DOHH2 (cell line): ENCODE measurements around the gene BRINP3.

Source experiments
- H3F3A ChIP-seq: fragments of 200-600 bp; sonication (generic), shearing (Covaris generic); 2 replicates; pipeline ENCODE4 v1.6.0; 2016; ENCODE audit warnings: antibody characterized with exemption, mild to moderate bottlenecking; ENCODE audit not compliant: control insufficient read depth, insufficient read depth
- H3K27ac ChIP-seq: fragments of 200-600 bp; sonication (generic); 2 replicates; pipeline ENCODE4 v1.5.1; 2014; ENCODE audit warnings: low read depth, mild to moderate bottlenecking, low read length, moderate library complexity
- H3K27me3 ChIP-seq: fragments of 200-600 bp; sonication (generic); 2 replicates; pipeline ENCODE4 v1.6.1; 2014; ENCODE audit warnings: mild to moderate bottlenecking, low read length, mixed read lengths; ENCODE audit not compliant: control insufficient read depth
- H3K36me3 ChIP-seq: fragments of 200-600 bp; sonication (generic); 2 replicates; pipeline ENCODE4 v1.6.1; 2014; ENCODE audit warnings: mild to moderate bottlenecking, low read length, moderate library complexity, mixed read lengths; ENCODE audit not compliant: control insufficient read depth
- H3K4me1 ChIP-seq: fragments of 200-600 bp; sonication (generic); 2 replicates; pipeline ENCODE4 v1.6.1; 2014; ENCODE audit warnings: mild to moderate bottlenecking, low read length, mixed read lengths; ENCODE audit not compliant: control insufficient read depth
- H3K4me2 ChIP-seq: fragments of 200-600 bp; sonication (generic); 2 replicates; pipeline ENCODE4 v1.6.0; 2014; ENCODE audit warnings: mild to moderate bottlenecking, low read length, moderate library complexity
- H3K4me3 ChIP-seq: fragments of 200-600 bp; sonication (generic); 2 replicates; pipeline ENCODE4 v1.5.1; 2014; ENCODE audit warnings: mild to moderate bottlenecking, low read length, mixed read lengths
- H3K79me2 ChIP-seq: fragments of 200-600 bp; sonication (generic); 2 replicates; pipeline ENCODE4 v1.6.1; 2014; ENCODE audit warnings: mild to moderate bottlenecking, low read length, mixed read lengths; ENCODE audit not compliant: control insufficient read depth
- H3K9me2 ChIP-seq: fragments of 200-600 bp; sonication (generic); replicated peaks from 2 replicates; pipeline ENCODE4 v1.6.1; 2014; ENCODE audit warnings: mild to moderate bottlenecking, low read length, mixed read lengths; ENCODE audit not compliant: control insufficient read depth
- H3K9me3 ChIP-seq: fragments of 200-600 bp; sonication (generic); 2 replicates; pipeline ENCODE4 v1.6.1; 2014; ENCODE audit warnings: antibody characterized with exemption, low read length, mixed read lengths; ENCODE audit not compliant: control insufficient read depth, insufficient read depth
- H4K20me1 ChIP-seq: fragments of 200-600 bp; sonication (generic); 2 replicates; pipeline ENCODE4 v1.6.0; 2014; ENCODE audit warnings: low read depth, mild to moderate bottlenecking, antibody characterized with exemption, low read length, moderate library complexity; ENCODE audit not compliant: control insufficient read depth, insufficient read depth
- CTCF ChIP-seq: fragments of 200-600 bp; sonication (generic); IDR thresholded peaks from one replicate; pipeline ENCODE4 v1.5.1; 2014; ENCODE audit warnings: antibody characterized with exemption, mild to moderate bottlenecking, low read depth, low read length; ENCODE audit not compliant: poor library complexity, severe bottlenecking
- EZH2phosphoT487 ChIP-seq: fragments of 200-600 bp; sonication (generic); IDR thresholded peaks from 2 replicates; pipeline ENCODE4 v1.6.1; 2017; ENCODE audit warnings: borderline replicate concordance, mild to moderate bottlenecking, antibody characterized with exemption, low read length, moderate library complexity, mixed read lengths

The BRINP3 gene

DNA sequence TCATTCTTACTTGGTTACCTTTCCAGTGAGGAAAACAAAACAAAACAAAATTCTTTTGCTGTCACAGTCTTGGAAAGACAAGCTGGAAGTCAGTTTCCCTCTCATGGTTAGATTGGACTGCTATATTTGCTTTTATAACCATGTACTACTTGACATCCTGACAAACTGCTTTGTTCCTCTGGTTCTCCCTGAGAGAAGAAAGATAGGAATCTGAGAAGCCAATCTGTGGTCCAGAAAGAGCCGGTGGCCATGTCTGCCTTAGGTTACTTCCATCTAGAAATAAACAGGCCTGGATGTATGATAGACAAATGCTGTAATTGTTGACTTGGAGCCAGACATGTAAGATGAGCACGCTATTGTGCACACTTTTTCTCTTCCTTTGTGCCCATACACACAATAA, 330.0 kb downstream of the BRINP3 start:
- Histone ChIP-seq H3K27me3 (no peaks in the 10 kb centered on the region), H3K9me3 (no peaks in the 10 kb centered on the region), H3K9me2 (no peaks in the 10 kb centered on the region), H3K79me2 (no peaks in the 10 kb centered on the region), H3K4me2 (no peak overlapping the region), H3K4me3 (no peak overlapping the region), H3K27ac (no peak overlapping the region), H4K20me1 (no peaks in the 10 kb centered on the region), H3F3A (no peaks in the 10 kb centered on the region), H3K36me3 (no peaks in the 10 kb centered on the region), H3K4me1 (no peaks in the 10 kb centered on the region)
- TF ChIP-seq CTCF (no peak), EZH2phosphoT487 (no peak)

- H3K27me3 ChIP-seq, result no peaks in the 10 kb centered on the region
- H3K9me3 ChIP-seq, result no peaks in the 10 kb centered on the region
- H3K36me3 ChIP-seq, result no peaks in the 10 kb centered on the region
- H3K4me1 ChIP-seq, result no peaks in the 10 kb centered on the region
- no peak overlapping the region for H3K27ac ChIP-seq
- H3K9me2 ChIP-seq, result no peaks in the 10 kb centered on the region
- H3K4me2 ChIP-seq, result no peak overlapping the region
- no peak overlapping the region for H3K4me3 ChIP-seq
- TF ChIP-seq EZH2phosphoT487 (no peak), CTCF (no peak)
- H3F3A ChIP-seq, result no peaks in the 10 kb centered on the region
- no peaks in the 10 kb centered on the region for H4K20me1 ChIP-seq
- no peaks in the 10 kb centered on the region for H3K79me2 ChIP-seq
Measured at GRCh38 chr1:190144650-190145049, 333.0 kb downstream of the BRINP3 start.

DNA sequence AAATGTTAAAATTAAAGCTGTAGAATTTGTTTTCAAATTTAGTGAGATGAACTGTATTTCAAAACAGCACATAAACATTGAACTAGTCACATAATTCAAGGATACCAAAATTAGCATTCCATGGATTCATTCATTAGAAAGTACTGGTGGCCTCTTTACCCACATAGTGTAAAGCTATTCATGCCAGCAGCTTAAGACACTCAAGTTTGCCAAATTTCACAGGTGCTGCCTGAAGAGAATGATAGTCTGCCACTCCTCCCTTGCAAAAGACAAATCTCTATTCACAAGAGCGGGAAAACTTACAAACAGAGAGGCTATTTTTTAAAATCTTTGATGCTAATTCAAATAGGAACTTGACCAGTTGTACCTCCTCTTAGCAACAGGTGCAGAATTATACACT, 337.0 kb downstream of the BRINP3 start:
- H3K79me2 ChIP-seq, result no peaks in the 10 kb centered on the region
- H3K9me2 ChIP-seq, result no peaks in the 10 kb centered on the region
- H3K4me3 ChIP-seq, result no peak overlapping the region
- H3K9me3 ChIP-seq, result no peaks in the 10 kb centered on the region
- H4K20me1 ChIP-seq, result no peaks in the 10 kb centered on the region
- H3K4me1 ChIP-seq, result no peaks in the 10 kb centered on the region
- TF ChIP-seq EZH2phosphoT487 (no peak), CTCF (no peak)
- no peaks in the 10 kb centered on the region for H3F3A ChIP-seq
- no peak overlapping the region for H3K27ac ChIP-seq
- H3K27me3 ChIP-seq, result no peaks in the 10 kb centered on the region
- no peak overlapping the region for H3K4me2 ChIP-seq
- no peaks in the 10 kb centered on the region for H3K36me3 ChIP-seq

GRCh38 chr1:190138702-190139101, 339.0 kb downstream of the BRINP3 start:
- H3K4me3 ChIP-seq, result no peak overlapping the region
- no peaks in the 10 kb centered on the region for H4K20me1 ChIP-seq
- no peaks in the 10 kb centered on the region for H3K9me2 ChIP-seq
- H3K27me3 ChIP-seq, result no peaks in the 10 kb centered on the region
- no peaks in the 10 kb centered on the region for H3F3A ChIP-seq
- H3K9me3 ChIP-seq, result no peaks in the 10 kb centered on the region
- H3K36me3 ChIP-seq, result no peaks in the 10 kb centered on the region
- no peak overlapping the region for H3K27ac ChIP-seq
- H3K4me1 ChIP-seq, result no peaks in the 10 kb centered on the region
- H3K4me2 ChIP-seq, result no peak overlapping the region
- TF ChIP-seq EZH2phosphoT487 (no peak), CTCF (no peak)
- H3K79me2 ChIP-seq, result no peaks in the 10 kb centered on the region
